ENCODE results near the gene BCL3. TPM values are rescaled to one million over a fixed set of nuclear protein-coding genes. Genes with fewer than 3 reads are reported as not detected.
A peak's percentile ranks its signal among the peaks of the same experiment; 100 is the strongest.

BCL3 gene
- total and polyA plus RNA-seq, 2 of the 4 experiments (the other 2 are of a cell fraction): 1.6 to 26.0 TPM

GRCh38 chr19:44776402-44777096, 28.0 kb downstream of the BCL3 start:
- Histone ChIP-seq H2BK120ac (ENCODE audit: low read depth, low read length) (peak overlapping the region; percentile 86), H4K5ac (ENCODE audit: low read depth, low read length) (no peak overlapping the region), H4K20me1 (ENCODE audit: insufficient read depth, low read length) (no peaks in the 10 kb centered on the region), H4K8ac (ENCODE audit: low read depth in 2 of 2, low read length in 2 of 2) (peak overlapping the region; percentile 81; a peak in 2 of 4 replicates), H3K14ac (replicated peaks; ENCODE audit: low read depth, low read length) (peak overlapping the region; percentile 37; the same call in 1 of the 2 replicates), H3K4me2 (ENCODE audit: low read depth, low read length) (no peak overlapping the region), H2BK20ac (ENCODE audit: low read depth, low read length) (peak overlapping the region; percentile 75), H2AFZ (replicated peaks; ENCODE audit: low read length, poor library complexity) (peak overlapping the region; percentile 34), H3K4me3 (ENCODE audit: insufficient read depth, low read depth, low read length) (no peak overlapping the region), H3K23ac (ENCODE audit: low read depth, low read length) (no peak overlapping the region), H3K27ac (ENCODE audit: insufficient read depth, low read length) (no peak overlapping the region; the same call in 1 of the 2 replicates), H3K4ac (ENCODE audit: low read depth, low read length) (peak overlapping the region; percentile 88), H3K36me3 (ENCODE audit: control insufficient read depth, insufficient read depth, low read length) (no peaks in the 10 kb centered on the region), H3K9ac (ENCODE audit: low read depth, low read length) (no peak overlapping the region), H3K9me1 (ENCODE audit: insufficient read depth, low read length) (peaks cover 15% of the 10 kb centered on the region), H3K18ac (ENCODE audit: low read depth, low read length) (no peak overlapping the region), H2AK9ac (replicated peaks; ENCODE audit: low read depth, low read length, poor library complexity) (no peak overlapping the region), H2BK15ac (ENCODE audit: low read depth, low read length) (peak overlapping the region; percentile 95; the same call in 2 of the 3 replicates), H2AK5ac (ENCODE audit: low read depth, low read length) (peak overlapping the region; percentile 94), H4K91ac (ENCODE audit: insufficient read depth, low read depth, low read length) (peak overlapping the region; percentile 90), H3K4me1 (ENCODE audit: control insufficient read depth, insufficient read depth, low read length) (peaks cover 12% of the 10 kb centered on the region), H2BK5ac (ENCODE audit: low read depth, low read length, poor library complexity, severe bottlenecking) (peak overlapping the region; percentile 37), H3K79me1 (ENCODE audit: low read depth in 1 of 2, low read length in 2 of 2) (no peaks in the 10 kb centered on the region; a peak in 1 of 4 replicates), H3K56ac (ENCODE audit: extremely low read depth, insufficient read depth, low read length) (no peak overlapping the region), H3K9me3 (ENCODE audit: control insufficient read depth, insufficient read depth, low read length) (no peaks in the 10 kb centered on the region), H3K27me3 (ENCODE audit: control insufficient read depth, insufficient read depth, low read length) (no peaks in the 10 kb centered on the region)
- in situ Hi-C loops (cut with MboI; ENCODE audit: low sequenced_read_pairs) (loop anchor here (25.0 kb wide), 1 partner anchor 214 kb away; no protein-coding TSS in a partner anchor), intact Hi-C loops (cut with micrococcal nuclease) (no loop called here), dilution Hi-C loops (cut with HindIII; ENCODE audit: low sequenced_read_pairs, unreplicated experiment) (no loop called here)
- ChIA-PET CTCF (no interaction called here), POLR2A (ENCODE audit: unreplicated experiment) (interaction anchor here (0.6 kb wide), 1 partner anchor 20 kb away, joined by 6 read pairs; no protein-coding TSS in a partner anchor)
- 83% methylated on average over 9 of the region's 23 CpGs; no CpG with 5 or more reads in 1 of the 2 experiments for WGBS, 2 experiments (ENCODE audit: extremely low coverage in 2 of 2, insufficient read length in 1 of 2)
- ATAC-seq (ENCODE audit: low read depth) (no peak), DNase-seq (no peak)
- no TSS peak for BruUV-seq (replicated peaks)
- no peak for TF ChIP-seq RAD21 (IDR thresholded peaks at IDR 0.05; ENCODE audit: low read length)
- TF ChIP-seq RCOR1 (IDR thresholded peaks at IDR 0.05; ENCODE audit: insufficient replicate concordance, low read length): no peak
- no peak for TF ChIP-seq MAFK (IDR thresholded peaks at IDR 0.05; ENCODE audit: low read depth, low read length)
- no peak for TF ChIP-seq CTCF (conservative IDR thresholded peaks at IDR 0.05; ENCODE audit: low read depth, low read length)
- no peak for TF ChIP-seq BHLHE40 (IDR thresholded peaks at IDR 0.05; ENCODE audit: low read depth, low read length)
- TF ChIP-seq SMC3 (IDR thresholded peaks at IDR 0.05; ENCODE audit: low read depth, low read length): no peak
- no peak for TF ChIP-seq MXI1 (IDR thresholded peaks at IDR 0.05; ENCODE audit: borderline replicate concordance, low read depth, low read length)
- TF ChIP-seq RFX5 (IDR thresholded peaks at IDR 0.05; ENCODE audit: low read depth, low read length): no peak
- TF ChIP-seq ELK1 (IDR thresholded peaks at IDR 0.05; ENCODE audit: borderline replicate concordance, low read depth, low read length): no peak
- no peak for TF ChIP-seq USF2 (IDR thresholded peaks at IDR 0.05; ENCODE audit: low read depth, low read length)
- TF ChIP-seq POLR2A (IDR thresholded peaks at IDR 0.05; ENCODE audit: low read depth, low read length): no peak
- no peak for TF ChIP-seq CEBPB (IDR thresholded peaks at IDR 0.05; ENCODE audit: low read depth, low read length)
- no peak for TF ChIP-seq FOS (IDR thresholded peaks at IDR 0.05; ENCODE audit: low read depth, low read length)
- TF ChIP-seq CHD1 (IDR thresholded peaks at IDR 0.05; ENCODE audit: low read depth, low read length): no peak
- TF ChIP-seq MAZ (IDR thresholded peaks at IDR 0.05; ENCODE audit: borderline replicate concordance, low read depth, low read length): no peak
